Mucosa of gallbladder (tissue), 1 donor: ENCODE results near the gene MAN1C1. TPM values are rescaled to one million over a fixed set of nuclear protein-coding genes. Genes with fewer than 3 reads are reported as not detected.

Experiments used
- DNase-seq: peaks from one replicate; pipeline ENCODE4 v3.0.0-alpha.2; 2020; ENCODE audit warnings: low spot score
- total RNA-seq: library from RNA; stranded (reverse); gene quantifications from one replicate; pipeline ENCODE4 v1.2.1, GENCODE V29; 2021
- donor health status: DM: no; HTN: no; CAD: no.

Gene MAN1C1
- total RNA-seq, 1 donor from 2014 or later: 18.4 TPM

DNA sequence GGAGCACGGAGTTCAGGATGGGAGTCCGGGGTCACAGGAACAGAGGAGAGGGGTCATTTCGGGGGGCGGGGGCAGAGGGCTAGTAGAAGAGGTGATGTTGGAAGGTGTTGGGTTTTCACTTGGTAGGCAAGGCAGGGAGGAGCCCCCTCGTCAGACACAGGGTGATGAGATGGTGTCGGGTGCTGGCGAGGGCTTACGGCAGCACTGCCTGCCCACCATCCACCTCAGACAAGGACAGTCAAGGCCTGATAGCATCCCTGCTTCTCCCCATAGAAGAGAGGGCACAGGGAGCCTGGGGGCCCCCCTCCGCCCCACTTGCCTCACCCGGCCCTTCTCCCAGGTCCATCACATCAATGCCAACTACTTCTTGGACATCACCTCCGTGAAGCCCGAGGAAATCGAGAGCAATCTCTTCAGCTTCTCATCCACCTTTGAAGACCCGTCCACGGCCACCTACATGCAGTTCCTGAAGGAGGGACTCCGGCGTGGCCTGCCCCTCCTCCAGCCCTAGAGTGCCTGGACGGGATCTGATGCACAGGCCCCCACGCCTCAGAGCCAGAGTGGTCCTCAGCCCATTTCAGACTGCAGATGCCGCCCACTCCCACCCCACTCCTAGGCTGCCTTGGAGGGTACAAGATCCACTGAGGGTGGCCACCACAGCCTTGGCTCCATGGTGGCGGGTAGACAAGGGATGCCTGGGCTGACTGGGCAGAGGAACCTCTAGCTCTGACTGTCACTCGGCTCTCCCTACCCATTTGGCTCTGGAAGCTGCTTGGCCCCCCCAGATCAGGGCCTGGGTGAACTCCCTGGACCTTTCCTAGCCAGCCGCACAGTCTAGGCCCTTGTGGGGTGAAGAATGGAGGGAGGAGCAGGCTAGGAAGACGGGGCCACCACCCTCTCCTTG, 198.9 kb downstream of the MAN1C1 start:
- DNase-seq: no peak

DNA sequence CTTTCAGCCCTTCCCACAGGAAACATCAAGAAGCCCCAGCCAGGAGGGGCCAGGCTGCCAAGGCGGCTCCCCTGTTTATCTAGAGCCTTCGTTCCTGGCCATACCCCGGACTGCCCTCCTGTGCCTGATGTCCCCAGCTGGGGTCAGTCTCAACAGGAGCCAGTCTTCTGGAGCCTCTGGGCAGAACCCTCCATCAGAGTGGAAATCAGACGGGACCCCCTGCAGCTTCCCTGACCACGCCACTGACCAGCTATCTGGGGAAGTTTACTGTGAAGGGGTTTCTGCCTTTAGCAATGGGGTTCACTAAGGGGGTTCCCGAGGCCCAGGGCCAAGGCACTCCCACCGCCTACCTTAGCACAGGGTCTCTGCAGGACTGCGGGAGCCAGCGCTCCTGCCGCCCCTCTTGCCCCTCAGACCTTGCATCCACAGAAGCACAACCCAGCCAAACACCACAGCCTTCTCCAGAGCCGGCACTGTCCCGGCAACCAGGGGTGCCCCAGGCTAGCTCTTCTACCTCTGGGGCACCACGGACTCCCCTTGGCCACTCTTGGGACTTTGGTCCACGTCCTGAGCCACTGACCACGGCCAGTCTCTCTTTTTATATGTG, 199.6 kb downstream of the MAN1C1 start:
- DNase-seq: no peak

DNA sequence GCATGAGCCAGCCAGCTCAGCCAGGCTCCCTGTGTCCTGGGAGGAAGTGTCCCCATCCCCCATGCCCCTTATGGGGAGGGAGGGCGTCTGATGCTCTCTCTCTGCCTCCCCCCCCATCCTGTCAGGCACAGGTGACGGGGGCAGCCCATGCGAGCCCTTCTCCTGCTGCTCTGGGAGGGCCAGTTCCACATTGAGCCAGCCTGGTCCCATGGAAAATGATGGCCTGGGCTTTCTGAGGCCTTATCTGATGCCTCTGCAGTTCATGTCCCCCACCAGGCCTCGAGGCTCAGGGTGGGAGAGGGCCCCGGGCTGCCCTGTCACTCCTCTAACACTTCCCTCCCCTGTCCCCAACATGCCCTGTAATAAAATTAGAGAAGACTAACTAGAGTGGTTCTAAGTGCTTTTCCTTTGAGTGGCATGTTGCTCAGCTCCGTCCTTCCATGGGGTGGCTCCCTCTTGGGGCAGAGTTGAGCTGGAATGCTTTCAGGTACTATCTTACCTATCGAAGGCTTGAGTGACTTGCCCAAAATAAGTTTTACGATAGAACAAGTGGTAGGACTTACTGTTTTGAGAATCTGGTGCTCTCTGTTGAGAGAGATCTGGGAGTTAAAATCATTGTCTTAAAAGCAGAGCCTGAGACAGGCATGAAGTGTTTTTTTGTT, 201.4 kb downstream of the MAN1C1 start:
- DNase-seq: no peak

DNA sequence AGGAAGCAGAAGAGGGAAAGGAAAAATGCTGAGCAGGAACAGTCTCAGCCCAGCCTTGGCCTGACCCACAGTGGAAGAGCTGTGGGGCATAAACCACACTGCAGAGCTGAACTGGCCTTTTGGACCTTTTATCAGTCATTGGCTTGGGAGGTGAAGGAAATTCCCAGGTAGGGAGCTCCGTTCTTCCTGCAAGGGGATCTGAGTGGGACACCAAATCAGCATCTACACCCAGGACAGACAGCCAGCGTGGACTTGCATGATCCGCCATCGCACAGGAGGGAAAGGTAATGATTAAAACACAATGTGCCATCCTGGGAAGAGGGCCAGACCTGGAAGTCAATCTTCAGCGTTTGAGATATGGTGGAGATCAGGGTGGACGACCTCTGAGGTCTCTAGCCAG, 202.0 kb downstream of the MAN1C1 start:
- DNase-seq: no peak

DNA sequence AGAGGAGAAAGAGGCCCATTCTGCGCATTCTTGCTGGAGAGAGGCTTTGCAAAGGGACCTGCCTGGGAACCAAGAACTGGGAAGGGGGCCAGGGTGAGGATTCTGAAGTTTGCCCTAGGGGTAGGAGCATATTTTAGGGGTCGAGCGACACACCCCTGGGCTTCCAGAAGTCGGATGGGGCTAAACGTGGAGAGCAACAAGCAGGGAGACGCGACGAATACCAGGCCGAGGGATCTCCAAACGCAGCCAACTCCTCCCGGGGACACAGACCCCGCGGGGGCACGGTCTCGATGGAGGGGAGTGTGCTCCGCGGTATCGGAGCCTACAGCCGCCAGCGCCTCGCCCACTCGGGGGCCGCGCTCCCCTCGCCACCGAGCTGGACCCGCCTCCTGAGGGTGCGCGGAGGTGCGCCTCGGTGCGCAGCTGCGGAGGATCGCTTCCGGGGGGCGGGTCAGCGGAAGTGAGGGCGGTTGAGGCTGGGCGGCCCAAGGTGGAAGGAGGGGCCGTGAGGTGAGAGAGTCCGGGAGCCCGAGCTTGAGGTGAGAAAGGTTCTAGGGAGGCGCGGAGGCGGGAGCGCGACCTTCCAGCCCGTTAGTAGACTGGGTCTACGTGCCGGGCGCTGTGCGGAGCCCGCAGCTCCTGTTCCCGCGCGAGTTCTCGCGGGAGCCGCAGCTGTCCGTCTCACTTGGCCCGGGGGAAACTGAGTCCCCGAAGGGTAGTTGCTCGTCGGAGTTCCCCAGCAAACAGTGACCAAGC, 203.1 kb downstream of the MAN1C1 start, which contains the start of gene MTFR1L:
Gene MTFR1L, plus strand, starts transcription at position 464 of the 756 bp plus-strand sequence. CDS start 3,151 bp downstream, outside the sequence.
- DNase-seq: peak; percentile 89

DNA sequence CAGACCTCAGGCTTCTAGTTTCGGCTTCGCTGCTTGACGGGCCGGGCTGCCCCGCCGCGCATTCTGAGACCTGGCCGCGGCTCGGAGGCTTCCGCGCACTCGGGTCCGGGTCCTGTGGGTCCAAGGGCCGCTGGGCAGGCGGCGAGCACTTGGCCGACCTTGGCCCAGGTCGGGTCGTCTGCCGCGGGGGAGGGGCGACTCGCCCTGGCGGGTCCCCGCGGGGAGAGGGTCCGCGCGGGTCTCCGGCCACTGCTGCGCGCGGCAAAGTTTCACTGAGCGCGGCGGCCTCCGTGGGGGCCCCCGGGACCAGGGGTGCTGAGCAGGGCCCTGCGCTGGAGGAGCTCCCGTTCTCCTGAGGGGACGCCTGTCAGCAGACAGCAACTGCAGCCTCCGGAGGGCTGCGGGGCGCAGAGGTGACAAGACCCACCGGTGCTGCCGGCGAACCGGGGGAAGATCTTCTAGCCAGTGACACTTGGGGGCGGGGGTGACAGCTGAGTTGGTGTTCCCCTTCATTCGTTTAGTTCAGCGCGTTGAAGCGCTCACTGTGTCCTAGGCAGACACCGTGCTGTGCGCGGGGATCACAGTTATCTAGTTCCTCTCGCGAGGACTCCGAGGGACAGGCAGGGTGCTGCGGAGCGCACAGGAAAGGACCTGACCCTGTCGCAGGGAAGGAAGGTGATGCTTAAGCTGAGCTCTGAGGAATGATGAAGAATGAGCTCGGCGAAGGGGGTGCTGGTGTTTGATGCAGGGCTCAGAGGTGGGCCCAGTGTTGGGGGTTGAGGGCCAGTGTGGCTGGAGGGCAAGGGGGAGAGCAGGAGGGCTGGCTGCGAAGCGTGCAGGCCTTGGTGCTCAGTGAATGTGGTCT, 203.9 kb downstream of the MAN1C1 start:
- peak; percentile 61 for DNase-seq

DNA sequence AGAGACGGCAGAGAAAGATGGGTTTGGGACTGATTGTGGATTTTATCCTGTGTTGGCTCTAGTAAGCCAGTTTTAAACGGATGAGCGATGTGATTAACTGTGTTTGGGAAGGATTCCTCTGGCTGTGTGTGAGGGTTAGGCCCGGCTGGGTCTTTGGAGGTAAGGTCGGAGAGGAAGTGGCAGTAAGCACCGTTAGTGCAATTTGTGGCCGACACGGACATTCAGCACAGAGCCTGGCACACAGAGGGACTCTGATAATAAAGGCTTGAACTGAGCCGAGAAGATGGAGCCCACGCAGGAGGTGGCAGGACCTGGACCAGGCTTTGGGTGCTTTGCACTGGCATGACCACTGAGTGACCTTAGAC, 204.5 kb downstream of the MAN1C1 start:
- DNase-seq: no peak

DNA sequence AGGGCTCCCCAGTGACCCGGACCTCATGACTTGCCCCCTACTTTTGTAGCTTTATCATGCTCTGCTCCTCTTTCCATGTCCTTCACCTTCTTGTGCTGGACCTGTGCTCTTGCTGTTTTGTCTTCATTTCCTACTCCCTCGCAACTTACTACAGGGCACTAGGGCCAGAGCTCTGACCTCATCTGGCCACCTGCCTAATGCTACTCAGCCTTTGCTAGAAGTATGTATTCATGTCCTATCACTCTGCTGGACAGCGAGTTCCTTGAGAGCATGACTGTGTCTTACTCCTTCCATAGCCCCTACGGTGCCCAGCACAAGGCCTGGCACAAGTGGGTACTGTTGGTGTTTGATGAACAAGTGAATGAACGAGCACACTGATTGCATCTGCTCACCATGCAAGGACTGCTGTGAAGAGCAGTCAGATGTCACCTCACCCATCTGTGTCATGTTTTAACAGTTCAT, 205.1 kb downstream of the MAN1C1 start:
- no peak for DNase-seq

DNA sequence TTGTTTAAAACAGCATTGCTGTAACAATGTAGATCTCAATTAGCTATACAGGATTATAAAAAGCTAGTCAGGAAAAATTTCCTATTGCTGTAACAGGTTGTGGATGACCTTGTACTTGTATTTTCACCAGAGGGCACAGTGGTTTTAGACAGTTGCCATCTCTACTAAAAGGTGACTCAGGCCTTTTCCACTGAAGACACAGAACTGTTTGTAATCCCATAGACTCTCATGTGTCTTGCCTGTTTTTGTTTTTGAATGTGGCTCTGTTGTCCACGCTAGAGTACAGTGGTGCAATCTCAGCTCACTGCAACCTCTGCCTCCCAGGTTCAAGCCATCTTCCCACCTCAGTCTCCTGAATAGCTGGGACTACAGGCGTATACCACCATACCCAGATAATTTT, 209.0 kb downstream of the MAN1C1 start:
- DNase-seq: no peak

DNA sequence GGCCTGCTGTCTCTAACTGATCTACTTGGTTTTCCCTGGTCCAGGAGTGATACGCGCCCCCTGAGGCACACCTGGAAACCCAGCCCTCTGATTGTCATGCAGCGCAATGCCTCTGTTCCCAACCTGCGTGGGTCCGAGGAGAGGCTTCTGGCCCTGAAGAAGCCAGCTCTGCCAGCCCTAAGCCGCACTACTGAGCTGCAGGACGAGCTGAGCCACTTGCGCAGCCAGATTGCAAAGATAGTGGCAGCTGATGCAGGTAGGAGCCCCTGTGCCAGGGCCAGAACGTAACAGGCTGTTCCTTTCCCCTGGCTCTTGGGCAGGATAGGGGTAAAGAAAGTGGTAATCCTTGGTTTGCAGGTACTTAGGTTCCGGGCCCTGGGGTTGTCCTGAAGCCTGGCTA, 210.0 kb downstream of the MAN1C1 start:
- no peak for DNase-seq

DNA sequence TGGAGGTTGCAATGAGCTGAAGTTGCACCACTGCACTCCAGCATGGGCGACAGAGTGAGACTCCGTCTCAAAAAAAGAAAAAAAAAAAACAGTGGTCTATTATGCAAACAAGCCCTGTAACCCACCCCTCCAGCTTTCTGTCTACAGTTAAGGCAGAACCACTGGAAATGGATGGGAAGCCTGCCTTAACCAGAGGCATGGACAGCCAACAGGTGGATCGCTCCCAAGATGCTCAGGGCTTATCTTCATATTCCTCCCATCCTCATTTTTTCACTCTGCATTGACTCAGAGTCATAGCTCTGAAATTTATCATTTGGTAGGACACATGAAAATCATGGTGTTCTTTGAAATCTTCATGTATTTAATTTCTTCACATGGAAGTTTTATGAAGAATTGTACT, 211.9 kb downstream of the MAN1C1 start:
- DNase-seq: no peak

DNA sequence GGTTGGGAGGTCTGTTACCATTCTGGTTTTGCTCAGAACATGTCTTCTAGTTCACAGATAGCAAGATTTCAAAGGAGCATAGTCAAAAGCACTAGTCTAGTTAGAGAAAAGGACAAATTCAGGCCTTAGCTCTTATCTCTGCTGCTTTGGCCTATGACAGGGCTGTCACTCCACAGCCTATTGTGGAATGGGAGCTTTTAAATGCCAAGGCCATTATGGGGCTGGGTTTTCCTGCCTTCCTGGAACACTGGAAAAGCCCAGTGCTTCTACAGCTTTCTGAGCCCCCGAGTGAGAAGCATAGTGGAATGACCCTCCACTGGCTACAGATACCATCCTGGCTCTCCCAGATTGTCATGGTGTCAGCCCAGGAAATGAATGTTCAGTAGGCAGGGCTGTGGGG, 212.5 kb downstream of the MAN1C1 start:
- no peak for DNase-seq

DNA sequence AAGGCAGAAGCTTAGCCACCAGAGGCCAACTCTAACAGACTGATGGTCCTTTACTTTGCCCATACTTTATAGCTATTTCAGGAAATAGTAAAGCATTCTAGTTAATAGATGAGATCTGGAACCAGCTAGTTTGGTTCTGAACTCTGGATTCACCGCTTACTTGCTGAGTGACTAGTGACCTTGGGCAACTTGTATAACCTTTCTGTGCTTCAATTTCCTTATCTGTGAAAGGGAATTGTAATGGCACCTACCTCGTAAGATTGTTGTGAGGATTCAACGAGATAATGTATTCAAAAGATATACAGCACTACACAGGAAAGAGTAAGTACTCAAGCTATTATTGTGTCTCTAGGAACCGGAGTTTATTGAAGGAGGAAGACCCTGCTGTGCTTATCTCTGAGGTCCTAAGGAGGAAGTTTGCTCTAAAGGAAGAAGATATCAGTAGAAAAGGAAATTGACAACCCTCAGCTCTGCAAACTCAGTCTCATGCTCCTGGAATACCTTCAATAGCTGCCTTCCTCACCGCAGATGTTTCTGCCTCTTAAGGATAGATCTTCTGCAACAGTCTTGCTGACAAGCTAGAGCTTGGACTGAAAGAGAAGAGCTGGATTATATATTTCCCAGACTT, 215.1 kb downstream of the MAN1C1 start:
- DNase-seq: no peak

DNA sequence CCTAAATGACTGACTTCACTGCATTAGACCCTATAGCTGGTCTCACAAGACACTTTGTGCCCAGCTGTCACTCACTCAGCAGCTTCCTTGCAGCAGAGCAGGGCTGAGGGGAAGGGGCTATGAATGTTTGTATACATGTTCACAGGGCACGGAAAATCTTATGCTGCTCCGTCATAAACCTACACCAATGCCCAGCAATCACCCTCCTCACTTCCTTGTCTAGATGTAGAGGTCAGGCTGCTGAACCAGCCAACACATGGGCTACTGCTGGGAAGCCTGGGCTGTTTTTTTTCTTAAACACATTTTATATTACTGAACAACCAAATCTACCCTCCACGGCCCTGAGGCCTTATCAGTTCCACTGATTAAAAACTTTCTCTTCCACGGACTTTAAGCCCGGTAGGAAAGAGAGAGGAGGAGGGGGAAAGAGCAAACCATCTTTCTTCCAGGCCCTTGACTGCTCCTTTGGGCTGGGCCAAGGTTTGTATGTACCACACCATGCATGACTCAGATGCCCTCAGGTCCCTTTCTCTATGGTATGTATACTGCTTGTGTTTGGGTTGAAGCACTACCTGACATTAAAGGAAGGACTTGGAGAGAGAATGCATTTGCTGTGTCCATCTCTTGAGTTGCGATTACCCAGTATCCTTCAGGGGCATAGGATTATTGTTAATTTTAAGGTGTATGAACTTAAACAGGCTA, 215.9 kb downstream of the MAN1C1 start:
- no peak for DNase-seq

DNA sequence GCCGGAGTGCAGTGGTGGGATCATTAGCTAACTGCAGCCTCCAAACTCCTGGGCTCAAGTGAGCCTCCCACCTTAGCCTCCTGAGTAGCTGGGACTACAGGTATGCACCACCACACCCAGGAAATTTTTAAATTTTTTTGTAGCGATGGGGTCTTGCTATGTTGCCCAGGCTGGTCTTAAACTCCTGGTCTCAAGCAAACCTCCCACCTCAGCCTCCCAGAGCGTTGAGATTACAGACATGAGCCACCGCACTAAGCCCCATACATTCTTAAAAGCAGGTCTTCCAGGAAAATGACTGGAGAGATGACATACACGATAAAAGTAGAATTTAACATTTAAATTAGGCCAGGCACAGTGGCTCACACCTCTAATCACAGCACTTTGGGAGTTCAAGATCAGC, 216.6 kb downstream of the MAN1C1 start:
- DNase-seq: no peak

Other genes with a start within 250 kb of the MAN1C1 start
- 0.35 TPM for gene RHCE, start 196.0 kb upstream of the MAN1C1 start, total RNA-seq
- 29.9 TPM for gene MACO1, start 185.9 kb upstream of the MAN1C1 start, total RNA-seq
- gene LDLRAP1, start 73.2 kb upstream of the MAN1C1 start, total RNA-seq: 22.8 TPM
- 69.7 TPM for gene SELENON, start 183.4 kb downstream of the MAN1C1 start, total RNA-seq
- gene MTFR1L, start 203.2 kb downstream of the MAN1C1 start, total RNA-seq: 77.1 TPM
- 0.26 TPM for gene AUNIP, start 242.7 kb downstream of the MAN1C1 start, total RNA-seq